WI38 (cell line): ENCODE results near the gene SUDS3.

Experiments
- H3K4me3 ChIP-seq: 2 replicates; pipeline ENCODE4 v1.5.1; 2011; ENCODE audit warnings: low read depth, mild to moderate bottlenecking, control low read depth, low read length
- CTCF ChIP-seq: IDR thresholded peaks from 2 replicates; pipeline ENCODE4 v1.5.1; 2012; ENCODE audit warnings: low read depth, mild to moderate bottlenecking, control low read depth, low read length

SUDS3 gene

DNA sequence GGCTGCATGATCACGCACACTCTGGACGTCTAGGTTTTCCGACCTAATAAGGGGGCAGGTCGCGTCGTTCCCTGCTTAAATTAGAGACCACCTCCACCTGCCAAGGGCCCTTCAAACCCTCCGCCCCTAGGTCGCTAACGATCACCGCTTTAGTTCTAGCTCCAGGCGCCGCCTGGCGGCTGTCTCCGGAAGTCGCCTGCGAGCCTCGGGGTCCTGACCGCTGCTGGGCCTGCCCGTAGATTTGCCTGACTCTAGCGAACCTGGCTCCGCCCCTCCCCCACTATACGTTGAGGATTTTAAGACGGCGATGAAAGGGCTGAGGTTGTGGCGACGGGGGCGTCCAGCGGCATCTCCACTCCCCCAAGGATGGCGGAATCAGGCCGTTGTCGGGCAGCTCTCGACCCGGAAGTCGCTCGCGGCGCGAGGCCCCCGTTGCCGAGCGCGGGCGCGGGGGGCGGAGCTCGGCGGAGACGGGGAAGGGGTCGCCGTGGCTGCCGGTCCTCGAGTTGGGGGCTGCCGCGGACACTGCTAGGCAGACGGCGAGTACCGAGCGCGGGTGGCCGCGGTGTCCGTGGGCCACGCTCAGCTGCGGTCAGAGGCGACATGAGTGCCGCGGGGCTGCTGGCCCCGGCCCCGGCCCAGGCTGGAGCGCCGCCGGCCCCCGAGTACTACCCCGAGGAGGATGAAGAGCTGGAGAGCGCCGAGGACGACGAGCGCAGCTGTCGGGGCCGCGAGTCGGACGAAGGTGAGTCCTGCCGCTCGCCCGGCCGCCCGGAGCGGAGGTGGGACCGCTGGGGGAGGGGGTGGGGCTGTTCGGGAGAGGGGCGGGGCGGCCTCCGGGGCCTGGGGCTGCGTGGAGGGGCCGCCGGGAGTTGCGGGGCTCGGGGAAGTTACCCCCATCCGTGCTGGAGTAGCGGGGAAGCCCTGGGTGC, at the start of gene SUDS3:
SUDS3 (plus strand) TSS at position 467 of the 932 bp plus-strand sequence; CDS start at position 604, 137 bp downstream.
- TF ChIP-seq CTCF, result peak; percentile 96
- H3K4me3 ChIP-seq, result peak within 1 kb of the TSS; percentile 63

GRCh38 chr12:118326991-118327390, 49.4 kb upstream of the SUDS3 start:
- no peak overlapping the region for H3K4me3 ChIP-seq
- no peak for TF ChIP-seq CTCF

DNA sequence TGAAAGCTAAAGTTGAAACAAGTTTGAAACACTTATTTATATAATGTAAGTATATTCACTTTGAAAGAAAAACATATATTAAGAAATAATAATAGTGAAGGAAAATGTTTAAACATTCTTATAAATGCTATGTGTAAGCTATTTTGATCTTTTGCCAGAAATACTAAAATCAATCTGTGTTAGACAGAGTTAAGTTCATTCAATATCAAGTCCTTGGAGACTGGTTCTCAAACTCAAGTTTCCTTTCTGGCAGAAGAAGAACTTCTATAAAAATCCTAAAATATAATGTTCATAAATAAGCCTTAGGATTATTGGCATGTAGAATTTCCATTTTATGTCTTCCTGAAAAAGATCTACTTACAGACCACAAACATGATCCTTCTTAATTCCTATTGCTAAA, 49.0 kb upstream of the SUDS3 start:
- no peak for TF ChIP-seq CTCF
- H3K4me3 ChIP-seq, result no peak overlapping the region

GRCh38 chr12:118328486-118329330, 47.6 kb upstream of the SUDS3 start:
- no peak overlapping the region for H3K4me3 ChIP-seq
- no peak for TF ChIP-seq CTCF

- TF ChIP-seq CTCF, result no peak
- no peak overlapping the region for H3K4me3 ChIP-seq
Observed at GRCh38 chr12:118330421-118331018, 45.8 kb upstream of the SUDS3 start.

GRCh38 chr12:118332511-118332910, 43.8 kb upstream of the SUDS3 start:
- H3K4me3 ChIP-seq, result no peak overlapping the region

More at GRCh38 chr12:118332511-118332910, 43.8 kb upstream of the SUDS3 start:
- no peak for TF ChIP-seq CTCF
